ENCODE results near the gene ASB18.

Gene ASB18

DNA sequence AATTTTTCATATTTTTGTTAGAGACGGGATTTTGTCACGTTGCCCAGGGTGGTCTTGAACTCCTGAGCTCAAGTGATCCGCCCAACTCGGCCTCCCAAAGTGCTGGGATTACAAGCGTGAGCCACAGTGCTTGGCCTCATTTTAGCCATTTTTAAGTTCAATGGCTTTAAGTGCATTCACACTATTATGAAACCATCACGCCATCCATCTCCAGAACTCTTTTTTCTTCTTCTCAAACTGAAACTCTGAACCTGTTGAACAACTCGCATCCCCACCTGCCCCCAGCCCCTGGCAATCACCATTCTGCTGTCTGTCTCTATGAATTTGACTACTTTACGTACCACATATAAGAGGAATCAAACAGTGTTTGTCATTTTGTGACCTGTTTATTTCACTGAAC lies 31.3 kb upstream of the ASB18 start (continued):
- TF ChIP-seq ZNF548 (tag by site-specific recombination; IDR thresholded peaks at IDR 0.05), result no peak
- no peak for TF ChIP-seq ZBTB8A (tag by site-specific recombination; IDR thresholded peaks at IDR 0.05)

GRCh38 chr2:236294647-236295046 lies 30.4 kb upstream of the ASB18 start:
- no peak overlapping the region for H3K4me3 ChIP-seq (ENCODE audit: low read depth, low read length)
- H3K4me1 ChIP-seq (ENCODE audit: control insufficient read depth, insufficient read depth, low read length), result no peaks in the 10 kb centered on the region
- H3K27ac ChIP-seq (ENCODE audit: extremely low read depth, low read depth, low read length), result no peak overlapping the region
- no peaks in the 10 kb centered on the region for H3K36me3 ChIP-seq (ENCODE audit: control insufficient read depth in 2 of 2, insufficient read depth in 1 of 2, low read length in 2 of 2)
- ChIA-PET CTCF (interaction anchor here (1.3 kb wide), 1 partner anchor 14 kb away, joined by 3 read pairs; no protein-coding TSS in a partner anchor), POLR2A (interaction anchor here (0.6 kb wide), 1 partner anchor 117 kb away, joined by 4 read pairs; no protein-coding TSS in a partner anchor)
- TF ChIP-seq ZNF335 (tag by site-specific recombination; conservative IDR thresholded peaks at IDR 0.05), result no peak
- no peak for TF ChIP-seq ZEB2 (tag by site-specific recombination; IDR thresholded peaks at IDR 0.05)
- H3K9me3 ChIP-seq (ENCODE audit: control insufficient read depth, insufficient read depth, low read depth, low read length), result no peaks in the 10 kb centered on the region

- Histone ChIP-seq H3K9me3 (ENCODE audit: control insufficient read depth, insufficient read depth, low read depth, low read length) (no peaks in the 10 kb centered on the region), H3K36me3 (ENCODE audit: control insufficient read depth in 2 of 2, insufficient read depth in 1 of 2, low read length in 2 of 2) (no peaks in the 10 kb centered on the region), H3K4me3 (ENCODE audit: low read depth, low read length) (no peak overlapping the region), H3K4me1 (ENCODE audit: control insufficient read depth, insufficient read depth, low read length) (no peaks in the 10 kb centered on the region), H3K27ac (ENCODE audit: extremely low read depth, low read depth, low read length) (no peak overlapping the region)
- ChIA-PET CTCF (interaction anchor here (1.3 kb wide), 1 partner anchor 16 kb away, joined by 3 read pairs; no protein-coding TSS in a partner anchor), POLR2A (no interaction called here)
- TF ChIP-seq ZNF133 (tag by site-specific recombination; IDR thresholded peaks at IDR 0.05) (no peak), ZBTB21 (tag by site-specific recombination; IDR thresholded peaks at IDR 0.05) (no peak), KLF16 (tag by site-specific recombination; IDR thresholded peaks at IDR 0.05) (no peak), MEIS1 (CRISPR knock-in tag; IDR thresholded peaks at IDR 0.05; ENCODE audit: borderline replicate concordance) (no peak), ZNF843 (tag by site-specific recombination; IDR thresholded peaks at IDR 0.05) (no peak), ZBTB48 (tag by site-specific recombination; IDR thresholded peaks at IDR 0.05) (no peak), ZNF558 (tag by site-specific recombination; IDR thresholded peaks at IDR 0.05) (no peak), HOXC10 (CRISPR knock-in tag; IDR thresholded peaks at IDR 0.05) (no peak), ZNF266 (tag by site-specific recombination; IDR thresholded peaks at IDR 0.05; ENCODE audit: low read depth) (no peak), ZNF548 (tag by site-specific recombination; IDR thresholded peaks at IDR 0.05) (no peak), ZNF645 (tag by site-specific recombination; IDR thresholded peaks at IDR 0.05) (no peak), REPIN1 (tag by site-specific recombination; IDR thresholded peaks at IDR 0.05; ENCODE audit: low read depth) (no peak), TRIM28 (IDR thresholded peaks at IDR 0.05; ENCODE audit: borderline replicate concordance, low read length) (no peak), ZNF26 (tag by site-specific recombination; IDR thresholded peaks at IDR 0.05) (no peak), ZNF248 (tag by site-specific recombination; IDR thresholded peaks at IDR 0.05) (no peak), ZNF555 (tag by site-specific recombination; conservative IDR thresholded peaks at IDR 0.05) (no peak)
- TF ChIP-seq, protein P1, sequence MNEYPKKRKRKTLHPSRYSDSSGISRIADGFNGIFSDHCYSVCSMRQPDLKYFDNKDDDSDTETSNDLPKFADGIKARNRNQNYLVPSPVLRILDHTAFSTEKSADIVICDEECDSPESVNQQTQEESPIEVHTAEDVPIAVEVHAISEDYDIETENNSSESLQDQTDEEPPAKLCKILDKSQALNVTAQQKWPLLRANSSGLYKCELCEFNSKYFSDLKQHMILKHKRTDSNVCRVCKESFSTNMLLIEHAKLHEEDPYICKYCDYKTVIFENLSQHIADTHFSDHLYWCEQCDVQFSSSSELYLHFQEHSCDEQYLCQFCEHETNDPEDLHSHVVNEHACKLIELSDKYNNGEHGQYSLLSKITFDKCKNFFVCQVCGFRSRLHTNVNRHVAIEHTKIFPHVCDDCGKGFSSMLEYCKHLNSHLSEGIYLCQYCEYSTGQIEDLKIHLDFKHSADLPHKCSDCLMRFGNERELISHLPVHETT (tag by site-specific recombination; IDR thresholded peaks at IDR 0.05), result no peak
Observed at GRCh38 chr2:236293241-236293810, 29.1 kb upstream of the ASB18 start.
